ENCODE results near the gene PXDN. TPM values are rescaled to one million over a fixed set of nuclear protein-coding genes. Genes with fewer than 3 reads are reported as not detected.

Gene PXDN
- total and polyA plus RNA-seq, 9 of the 15 experiments (the other 6 are each of a cell fraction or from before 2014, with no cell fraction given) = 0.49 TPM; not detected in 8

DNA sequence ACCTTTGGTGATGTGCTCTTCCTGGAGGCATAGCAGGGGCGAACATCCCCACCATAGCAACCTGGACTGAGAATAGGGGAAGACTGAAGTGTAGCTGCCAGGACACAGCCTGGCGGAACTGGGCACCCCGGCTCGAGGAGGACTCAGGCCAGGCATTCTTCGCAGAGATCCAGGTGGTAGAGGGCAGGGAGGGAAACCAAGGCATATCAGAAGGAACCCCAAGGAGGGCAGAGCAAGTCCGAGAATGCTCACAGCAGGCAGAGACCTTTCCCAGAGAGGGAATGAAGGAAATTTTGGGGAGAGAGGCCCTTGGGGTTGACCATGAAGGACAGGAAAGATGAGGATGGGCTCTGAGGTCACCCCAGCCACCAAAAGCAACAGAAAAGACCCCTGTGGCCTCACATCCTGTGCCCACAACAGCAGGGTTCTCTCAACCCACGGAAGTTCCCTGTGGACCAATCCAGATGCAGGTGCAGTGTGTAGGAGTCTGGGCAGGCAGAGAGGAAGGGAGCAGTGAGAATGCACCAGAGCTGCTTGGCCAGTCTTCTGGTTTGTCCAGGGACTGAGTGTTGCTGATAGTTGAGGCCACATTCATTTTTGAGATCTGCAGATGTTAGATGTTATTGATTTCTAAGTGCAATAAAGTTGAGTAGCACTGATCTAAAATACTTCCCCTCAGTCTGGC, 136.9 kb downstream of the PXDN start:
- ATAC-seq = no peak
- Histone ChIP-seq H3K9me1 (ENCODE audit: control insufficient read depth, insufficient read depth, low read length) (peaks cover 2% of the 10 kb centered on the region), H3K9ac (ENCODE audit: insufficient read depth in 1 of 2, low read depth in 2 of 2, low read length in 2 of 2) (no peak overlapping the region), H3K36me3 (ENCODE audit: control insufficient read depth, insufficient read depth, low read length) (no peaks in the 10 kb centered on the region), H3K79me2 (ENCODE audit: control insufficient read depth, insufficient read depth, low read length) (no peaks in the 10 kb centered on the region), H2AFZ (ENCODE audit: low read depth, low read length) (no peak overlapping the region), H3K4me1 (replicated peaks in 1 of 2; ENCODE audit: control insufficient read depth in 2 of 2, insufficient read depth in 2 of 2, low read length in 2 of 2) (peaks cover 0 to 7% of the 10 kb centered on the region in 2 experiments; a peak in 1 of 5 replicates), H4K20me1 (replicated peaks; ENCODE audit: control insufficient read depth, insufficient read depth, low read length) (no peaks in the 10 kb centered on the region; the same call in 1 of the 2 replicates), H3K27me3 (ENCODE audit: control insufficient read depth in 2 of 2, insufficient read depth in 2 of 2, low read length in 2 of 2) (peaks cover 2 to 47% of the 10 kb centered on the region in 2 experiments; a peak in 3 of 5 replicates), H3K4me2 (ENCODE audit: insufficient read depth, low read length) (no peak overlapping the region), H3K9me3 (replicated peaks; ENCODE audit: control insufficient read depth, insufficient read depth, low read depth, low read length) (no peaks in the 10 kb centered on the region), H3K27ac (ENCODE audit: extremely low read depth, low read depth, low read length) (no peak overlapping the region), H3K4me3 (no peak overlapping the region)
- DNase-seq (ENCODE audit: extremely low read depth in 1 of 4, low spot score in 3 of 4) = no peak
- WGBS (ENCODE audit: insufficient coverage, low coverage, missing lambda C conversion rate) = 0% methylated on average over 7 of the region's 7 CpGs
- TF ChIP-seq SETDB1 (IDR thresholded peaks at IDR 0.05; ENCODE audit: low read length) = no peak
- no peak for TF ChIP-seq KLF6 (CRISPR knock-in tag; IDR thresholded peaks at IDR 0.05; ENCODE audit: borderline replicate concordance)
- no peak for TF ChIP-seq NCOR1 (IDR thresholded peaks at IDR 0.05)
- TF ChIP-seq ZNF175 (CRISPR knock-in tag; IDR thresholded peaks at IDR 0.05; ENCODE audit: low read depth) = no peak
- TF ChIP-seq NR2F6 (CRISPR knock-in tag; IDR thresholded peaks at IDR 0.05) = no peak
- TF ChIP-seq DACH1 (IDR thresholded peaks at IDR 0.05; ENCODE audit: partially characterized antibody) = no peak
- TF ChIP-seq EWSR1 (IDR thresholded peaks at IDR 0.05; ENCODE audit: borderline replicate concordance, low read depth, partially characterized antibody) = no peak
- no peak for TF ChIP-seq MAFK (IDR thresholded peaks at IDR 0.05; ENCODE audit: low read length)
- in situ Hi-C loops (cut with MboI) (no loop called here), intact Hi-C loops (cut with micrococcal nuclease) (no loop called here)
- no TSS peak for BruUV-seq (replicated peaks)
- CTCF ChIA-PET (ENCODE audit: low intra/inter-chr PET ratio) = no interaction called here
- POLR2A ChIA-PET = no interaction called here
- FAIRE-seq = no peak

Measured in K562 (cell line).